Mucosa of rectum (tissue), 2 donors: ENCODE measurements around the gene PTTG1IP2.

Source experiments
- H3K27ac ChIP-seq, 2 donors: one replicate each; pipeline ENCODE4 v1.7.0; 2013; ENCODE audit warnings: inconsistent platforms in 2 of 2, low read depth in 2 of 2, low read length in 2 of 2
- H3K27me3 ChIP-seq, 2 donors: one replicate each; pipeline ENCODE4 v1.7.0; 2013; ENCODE audit warnings: low read length in 2 of 2; ENCODE audit not compliant: control insufficient read depth in 2 of 2, insufficient read depth in 2 of 2
- H3K36me3 ChIP-seq, 2 donors: one replicate each; pipeline ENCODE4 v1.7.0; 2013; ENCODE audit warnings: low read length in 2 of 2; ENCODE audit not compliant: control insufficient read depth in 2 of 2, insufficient read depth in 2 of 2
- H3K4me1 ChIP-seq, 2 donors: one replicate each; pipeline ENCODE4 v1.7.0; 2013; ENCODE audit warnings: low read length in 2 of 2, mild to moderate bottlenecking in 1 of 2; ENCODE audit not compliant: control insufficient read depth in 2 of 2, insufficient read depth in 2 of 2
- H3K4me3 ChIP-seq, 2 donors: one replicate each; pipeline ENCODE4 v1.7.0; 2013; ENCODE audit warnings: low read length in 2 of 2
- H3K9ac ChIP-seq, 2 donors: one replicate each; pipeline ENCODE4 v1.7.0; 2013; ENCODE audit warnings: low read length in 2 of 2, low read depth in 1 of 2, mild to moderate bottlenecking in 1 of 2
- H3K9me3 ChIP-seq, 2 donors: one replicate each; pipeline ENCODE4 v1.7.0; 2013; ENCODE audit warnings: low read length in 2 of 2; ENCODE audit not compliant: control insufficient read depth in 2 of 2
- donor health status: healthy.
- donor health status: Normal muscosa, but diverticular disease.

Gene PTTG1IP2

GRCh38 chr7:90474284-90475210 lies 5.1 kb downstream of the PTTG1IP2 start:
- Histone ChIP-seq H3K9me3 (no peaks in the 10 kb centered on the region), H3K36me3 (no peaks in the 10 kb centered on the region), H3K4me1 (peaks cover 0 to 5% of the 10 kb centered on the region in 2 donors), H3K9ac (no peak overlapping the region), H3K4me3 (no peak overlapping the region), H3K27ac (no peak overlapping the region), H3K27me3 (no peaks in the 10 kb centered on the region)

- H3K9me3 ChIP-seq: no peaks in the 10 kb centered on the region
- no peaks in the 10 kb centered on the region for H3K36me3 ChIP-seq
- no peak overlapping the region for H3K27ac ChIP-seq
- H3K27me3 ChIP-seq: no peaks in the 10 kb centered on the region
- H3K4me1 ChIP-seq: peaks cover 0 to 3% of the 10 kb centered on the region in 2 donors
- no peak overlapping the region for H3K9ac ChIP-seq
- H3K4me3 ChIP-seq: no peak overlapping the region
Observed at GRCh38 chr7:90483251-90483650, 13.8 kb downstream of the PTTG1IP2 start.

GRCh38 chr7:90484706-90485105 lies 15.3 kb downstream of the PTTG1IP2 start:
- Histone ChIP-seq H3K4me1 (peaks cover 0 to 3% of the 10 kb centered on the region in 2 donors), H3K36me3 (no peaks in the 10 kb centered on the region), H3K27ac (no peak overlapping the region), H3K4me3 (no peak overlapping the region), H3K9me3 (no peaks in the 10 kb centered on the region), H3K27me3 (no peaks in the 10 kb centered on the region), H3K9ac (no peak overlapping the region)

- Histone ChIP-seq H3K36me3 (no peaks in the 10 kb centered on the region), H3K4me1 (peaks cover 0 to 3% of the 10 kb centered on the region in 2 donors), H3K9me3 (no peaks in the 10 kb centered on the region), H3K9ac (no peak overlapping the region), H3K27ac (no peak overlapping the region), H3K27me3 (no peaks in the 10 kb centered on the region), H3K4me3 (no peak overlapping the region)
Observed at GRCh38 chr7:90485734-90486316, 16.4 kb downstream of the PTTG1IP2 start.

- no peak overlapping the region for H3K9ac ChIP-seq
- H3K4me1 ChIP-seq: peaks cover 0 to 3% of the 10 kb centered on the region in 2 donors
- H3K27ac ChIP-seq: no peak overlapping the region
- no peak overlapping the region for H3K4me3 ChIP-seq
- H3K36me3 ChIP-seq: no peaks in the 10 kb centered on the region
- no peaks in the 10 kb centered on the region for H3K27me3 ChIP-seq
- H3K9me3 ChIP-seq: no peaks in the 10 kb centered on the region
Observed at GRCh38 chr7:90487808-90488207, 18.4 kb downstream of the PTTG1IP2 start.

- H3K27me3 ChIP-seq: no peaks in the 10 kb centered on the region
- H3K36me3 ChIP-seq: no peaks in the 10 kb centered on the region
- H3K4me3 ChIP-seq: no peak overlapping the region
- H3K4me1 ChIP-seq: peaks cover 0 to 3% of the 10 kb centered on the region in 2 donors
- H3K27ac ChIP-seq: no peak overlapping the region
- no peaks in the 10 kb centered on the region for H3K9me3 ChIP-seq
- H3K9ac ChIP-seq: no peak overlapping the region
Observed at GRCh38 chr7:90488220-90488619, 18.8 kb downstream of the PTTG1IP2 start.

GRCh38 chr7:90492250-90492649 lies 22.8 kb downstream of the PTTG1IP2 start:
- H3K9ac ChIP-seq: no peak overlapping the region
- peaks cover 0 to 3% of the 10 kb centered on the region in 2 donors for H3K4me1 ChIP-seq
- no peak overlapping the region for H3K27ac ChIP-seq
- H3K27me3 ChIP-seq: no peaks in the 10 kb centered on the region
- H3K4me3 ChIP-seq: no peak overlapping the region
- no peaks in the 10 kb centered on the region for H3K36me3 ChIP-seq
- no peaks in the 10 kb centered on the region for H3K9me3 ChIP-seq

GRCh38 chr7:90495241-90495640 lies 25.8 kb downstream of the PTTG1IP2 start:
- H3K9me3 ChIP-seq: no peaks in the 10 kb centered on the region
- H3K27ac ChIP-seq: no peak overlapping the region
- no peaks in the 10 kb centered on the region for H3K36me3 ChIP-seq
- no peaks in the 10 kb centered on the region for H3K27me3 ChIP-seq
- H3K9ac ChIP-seq: no peak overlapping the region
- no peak overlapping the region for H3K4me3 ChIP-seq
- no peaks in the 10 kb centered on the region for H3K4me1 ChIP-seq

- no peaks in the 10 kb centered on the region for H3K4me1 ChIP-seq
- no peak overlapping the region for H3K27ac ChIP-seq
- H3K9ac ChIP-seq: no peak overlapping the region
- no peaks in the 10 kb centered on the region for H3K36me3 ChIP-seq
- H3K27me3 ChIP-seq: no peaks in the 10 kb centered on the region
- H3K4me3 ChIP-seq: no peak overlapping the region
- H3K9me3 ChIP-seq: no peaks in the 10 kb centered on the region
Observed at GRCh38 chr7:90502539-90502938, 33.1 kb downstream of the PTTG1IP2 start.

- no peak overlapping the region for H3K4me3 ChIP-seq
- H3K36me3 ChIP-seq: no peaks in the 10 kb centered on the region
- H3K27me3 ChIP-seq: no peaks in the 10 kb centered on the region
- no peaks in the 10 kb centered on the region for H3K4me1 ChIP-seq
- no peak overlapping the region for H3K27ac ChIP-seq
- H3K9ac ChIP-seq: no peak overlapping the region
- H3K9me3 ChIP-seq: no peaks in the 10 kb centered on the region
Observed at GRCh38 chr7:90503367-90503766, 33.9 kb downstream of the PTTG1IP2 start.
